HG02763 (cell line): ENCODE measurements around the gene FBXL14.
A peak's percentile ranks its signal among the peaks of the same experiment; 100 is the strongest.

Experiments used
- ATAC-seq: cut with Tn5 transposase; IDR thresholded peaks from one replicate; pipeline ENCODE4 v1.9.1; 2021; ENCODE audit warnings: mild to moderate bottlenecking, moderate library complexity; ENCODE audit not compliant: unreplicated experiment

FBXL14 gene

GRCh38 chr12:1594006-1594260 lies 448 bp downstream of the FBXL14 start:
- ATAC-seq = peak; percentile 49

DNA sequence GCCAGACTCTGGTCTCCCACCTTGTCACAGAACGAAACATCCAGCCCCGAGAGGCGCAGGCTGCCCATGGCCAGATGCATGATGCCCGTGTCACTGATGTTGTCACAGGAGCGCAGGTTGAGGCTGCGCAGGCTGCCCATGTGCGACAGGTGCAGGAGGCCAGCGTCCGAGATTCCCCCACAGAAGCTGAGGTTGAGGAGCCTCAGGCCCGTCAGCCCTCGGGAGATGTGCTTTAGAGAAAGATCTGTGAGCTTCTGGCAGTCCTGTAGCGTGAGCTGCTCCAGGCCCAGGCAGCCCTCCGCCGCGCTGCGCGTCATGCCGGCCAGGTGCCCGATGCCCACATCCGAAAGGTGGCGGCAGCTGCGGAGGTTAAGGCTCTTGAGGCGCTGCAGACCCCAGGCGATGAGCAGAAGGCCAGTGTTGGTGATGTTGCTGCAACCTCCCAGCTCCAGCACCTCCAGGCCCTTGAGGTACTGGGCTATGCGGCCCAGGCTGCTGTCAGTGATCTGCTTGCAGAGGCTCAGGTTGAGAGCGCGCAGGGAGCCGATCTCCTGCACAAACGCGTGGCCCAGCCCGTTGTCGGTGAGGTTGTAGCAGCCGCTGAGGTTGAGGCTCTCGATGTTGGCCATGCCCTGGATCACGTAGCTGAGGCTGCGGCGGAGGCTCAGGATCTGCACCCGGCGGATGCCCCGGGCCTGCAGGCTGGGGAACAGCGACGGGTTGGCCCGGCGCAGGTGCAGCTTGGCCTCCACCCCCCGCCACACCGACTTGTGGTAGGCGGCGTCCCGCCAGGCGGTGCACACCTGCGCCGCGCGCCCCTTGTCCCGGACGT lies 991 bp downstream of the FBXL14 start:
- peak; percentile 24 for ATAC-seq

GRCh38 chr12:1592444-1593173 lies 1.8 kb downstream of the FBXL14 start:
- ATAC-seq = no peak

GRCh38 chr12:1591543-1591942 lies 2.8 kb downstream of the FBXL14 start:
- no peak for ATAC-seq

DNA sequence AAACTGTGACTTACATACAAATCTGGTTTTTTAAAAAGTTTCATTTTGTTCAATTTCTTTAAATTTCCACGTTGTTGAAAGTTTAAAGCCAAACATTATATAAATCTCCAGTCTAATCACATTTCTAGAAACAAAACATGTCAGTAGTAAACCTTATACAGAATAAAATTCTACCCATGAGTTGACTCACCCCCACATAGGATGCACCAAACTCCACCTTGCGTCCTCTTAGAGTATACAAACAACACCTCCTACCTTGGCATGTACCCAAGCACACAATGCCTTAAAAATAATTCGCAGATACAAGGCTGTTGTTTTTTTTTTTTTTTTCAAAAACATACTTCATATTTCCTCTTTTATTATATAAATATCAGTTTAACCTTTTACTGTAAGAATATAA lies 3.3 kb downstream of the FBXL14 start:
- no peak for ATAC-seq

DNA sequence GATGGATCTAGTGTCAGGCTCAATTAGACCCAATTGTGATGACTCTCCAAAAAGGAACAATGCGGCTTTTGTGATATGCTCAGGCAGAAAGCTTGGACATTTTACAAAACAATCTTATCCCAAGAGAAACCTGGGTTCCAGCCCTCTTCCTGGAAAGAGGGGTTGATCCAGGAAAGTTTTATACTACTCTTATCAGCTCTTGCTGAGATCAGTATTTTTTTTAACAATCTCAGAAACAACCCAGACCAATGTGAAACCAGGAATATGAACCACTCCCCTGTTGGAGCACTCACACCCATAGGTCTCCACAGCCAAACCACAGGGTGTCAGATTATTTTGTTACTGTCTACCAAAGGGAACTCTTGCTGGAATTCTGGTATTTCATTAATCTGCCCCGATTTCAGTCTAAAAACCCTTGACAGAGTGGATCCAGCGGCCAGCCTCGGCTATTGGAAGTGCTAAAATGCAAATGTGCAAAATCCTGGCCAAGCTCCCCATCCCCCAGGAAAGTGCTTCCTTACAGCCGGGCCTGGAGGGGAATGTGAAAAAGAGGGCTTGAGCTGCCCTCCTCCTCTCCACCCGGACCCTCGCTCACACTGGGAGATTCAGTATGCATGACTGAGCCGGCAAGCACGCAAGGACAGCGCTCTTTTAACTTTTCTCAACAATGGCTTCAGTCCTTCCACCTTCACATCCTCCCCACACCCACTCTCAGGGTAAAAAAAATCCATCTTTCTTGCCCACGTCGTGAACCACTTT lies 4.0 kb downstream of the FBXL14 start:
- ATAC-seq = no peak

- no peak for ATAC-seq
Observed at GRCh38 chr12:1588575-1588947, 5.8 kb downstream of the FBXL14 start.

- ATAC-seq = no peak
Observed at GRCh38 chr12:1587927-1588574, 6.3 kb downstream of the FBXL14 start.

DNA sequence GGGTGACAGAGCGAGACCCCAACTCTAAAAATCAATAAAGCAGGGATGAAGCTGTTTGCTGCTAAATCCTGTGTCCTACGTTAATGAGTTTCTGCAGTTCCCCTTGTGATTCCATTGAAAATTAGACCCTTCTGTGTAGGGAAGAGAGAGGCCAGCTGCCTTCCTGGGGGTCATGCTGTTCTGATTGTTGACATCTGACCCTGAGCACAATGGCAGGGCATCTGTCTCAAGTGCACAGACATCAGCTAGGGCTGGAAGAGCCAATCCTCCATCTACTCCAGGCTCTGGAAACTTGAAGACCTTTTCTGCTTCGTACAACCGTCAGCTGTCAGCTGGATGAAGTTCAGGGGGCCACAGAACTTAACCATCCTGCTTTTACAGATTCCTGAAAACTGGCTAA lies 10.1 kb downstream of the FBXL14 start:
- no peak for ATAC-seq

GRCh38 chr12:1583421-1584078 lies 10.8 kb downstream of the FBXL14 start:
- ATAC-seq = peak; percentile 66

GRCh38 chr12:1582709-1583050 lies 11.7 kb downstream of the FBXL14 start:
- ATAC-seq = no peak

DNA sequence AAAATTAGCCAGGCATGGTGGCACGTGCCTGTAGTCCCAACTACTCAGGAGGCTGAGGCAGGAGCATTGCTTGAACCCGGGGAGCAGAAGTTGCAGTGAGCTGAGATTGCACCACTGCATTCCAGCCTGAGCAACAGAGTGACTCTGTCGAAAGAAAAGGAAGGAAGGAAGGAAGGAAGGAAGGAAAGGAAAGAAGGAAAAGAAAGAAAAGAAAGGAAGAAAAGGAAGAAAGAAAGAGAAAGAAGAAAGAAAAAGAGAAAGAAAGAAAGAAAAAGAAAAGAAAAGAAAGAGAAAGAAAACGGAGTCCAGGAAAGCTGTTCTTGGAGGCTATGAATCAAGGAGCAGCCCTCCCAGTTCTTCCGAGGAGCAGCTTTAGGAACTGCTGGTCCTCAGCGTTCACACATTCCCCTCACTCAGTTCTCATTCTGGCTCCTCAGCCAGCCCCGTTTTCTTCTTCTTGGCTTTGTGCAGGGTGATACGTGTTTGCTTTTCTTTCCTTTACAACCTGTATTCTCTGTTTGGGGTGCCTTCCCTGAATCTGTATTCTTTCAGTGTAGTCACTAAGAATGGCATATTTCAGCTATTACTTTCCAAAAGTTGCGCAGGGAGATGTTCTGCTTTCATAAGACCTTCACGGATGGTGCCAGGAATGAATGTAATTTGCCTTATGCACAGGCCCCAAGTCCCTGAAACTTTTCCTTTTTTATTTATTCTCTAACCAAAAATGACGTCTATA lies 12.2 kb downstream of the FBXL14 start:
- ATAC-seq = no peak

- no peak for ATAC-seq
Observed at GRCh38 chr12:1580526-1580925, 13.9 kb downstream of the FBXL14 start.

GRCh38 chr12:1579651-1580435 lies 14.5 kb downstream of the FBXL14 start:
- ATAC-seq = no peak

GRCh38 chr12:1576410-1577241 lies 17.8 kb downstream of the FBXL14 start:
- ATAC-seq = no peak

GRCh38 chr12:1575408-1576401 lies 18.7 kb downstream of the FBXL14 start:
- no peak for ATAC-seq

DNA sequence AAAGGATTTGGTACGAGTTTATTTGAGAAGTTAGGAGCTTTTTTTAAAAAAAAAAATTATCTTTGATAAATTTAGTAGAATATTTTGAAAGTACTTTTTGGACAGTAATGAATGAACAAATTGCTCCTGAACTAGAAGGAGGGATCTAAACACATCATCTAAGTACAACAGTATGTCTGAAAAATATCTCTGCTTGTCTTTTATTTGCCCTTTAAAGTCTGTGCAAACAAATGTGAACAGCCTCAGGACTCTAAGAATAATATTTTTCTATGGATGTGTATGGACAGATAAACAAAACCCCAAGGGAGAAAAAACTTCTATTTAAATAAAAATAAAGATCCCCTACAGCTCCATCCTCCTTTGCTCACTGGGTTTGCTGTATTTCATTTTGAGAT lies 19.5 kb downstream of the FBXL14 start:
- ATAC-seq = no peak
